BE2C (cell line): ENCODE measurements around the gene ESYT2.

Experiments used
- DNase-seq: peaks from one replicate; pipeline ENCODE4 v3.0.0-alpha.2; 2020
- H3K27me3 ChIP-seq: fragments of 250-450 bp; sonication (Bioruptor Pico); 2 replicates; pipeline ENCODE4 v1.5.1; 2020; ENCODE audit warnings: mild to moderate bottlenecking
- H3K36me3 ChIP-seq: fragments of 250-450 bp; sonication (Bioruptor Pico); 2 replicates; pipeline ENCODE4 v1.5.1; 2020; ENCODE audit warnings: mild to moderate bottlenecking
- H3K4me1 ChIP-seq: fragments of 250-450 bp; sonication (Bioruptor Pico); 2 replicates; pipeline ENCODE4 v1.5.1; 2020
- H3K4me3 ChIP-seq: 2 replicates; pipeline ENCODE4 v1.5.1; 2011; ENCODE audit warnings: low read depth, low read length
- H3K9me3 ChIP-seq: fragments of 250-450 bp; sonication (Bioruptor Pico); 2 replicates; pipeline ENCODE4 v1.5.1; 2020
- CTCF ChIP-seq: IDR thresholded peaks from 2 replicates; pipeline ENCODE4 v1.5.1; 2012; ENCODE audit warnings: mild to moderate bottlenecking, low read depth, low read length

ESYT2 gene

GRCh38 chr7:158766570-158767281 is 62.6 kb downstream of the ESYT2 start:
- no peaks in the 10 kb centered on the region for H3K36me3 ChIP-seq
- no peak for DNase-seq
- TF ChIP-seq CTCF: no peak

GRCh38 chr7:158765020-158765419 is 64.3 kb downstream of the ESYT2 start:
- Histone ChIP-seq H3K27me3 (no peaks in the 10 kb centered on the region), H3K9me3 (no peaks in the 10 kb centered on the region), H3K36me3 (no peaks in the 10 kb centered on the region), H3K4me3 (no peak overlapping the region), H3K4me1 (peaks cover 6% of the 10 kb centered on the region)
- no peak for TF ChIP-seq CTCF
- DNase-seq: no peak

More at GRCh38 chr7:158766570-158767281, 62.6 kb downstream of the ESYT2 start:
- H3K27me3 ChIP-seq: no peaks in the 10 kb centered on the region
- no peaks in the 10 kb centered on the region for H3K9me3 ChIP-seq
- peaks cover 6% of the 10 kb centered on the region for H3K4me1 ChIP-seq
- H3K4me3 ChIP-seq: no peak overlapping the region

GRCh38 chr7:158763454-158764033 is 65.8 kb downstream of the ESYT2 start:
- Histone ChIP-seq H3K9me3 (no peaks in the 10 kb centered on the region), H3K27me3 (no peaks in the 10 kb centered on the region), H3K4me1 (peaks cover 6% of the 10 kb centered on the region), H3K36me3 (no peaks in the 10 kb centered on the region), H3K4me3 (no peak overlapping the region)
- DNase-seq: no peak
- TF ChIP-seq CTCF: no peak

- Histone ChIP-seq H3K36me3 (peaks cover 4% of the 10 kb centered on the region; the same call in 1 of the 2 replicates), H3K4me1 (peaks cover 6% of the 10 kb centered on the region), H3K27me3 (no peaks in the 10 kb centered on the region), H3K4me3 (no peak overlapping the region), H3K9me3 (no peaks in the 10 kb centered on the region)
- TF ChIP-seq CTCF: no peak
- DNase-seq: no peak
Measured at GRCh38 chr7:158761945-158762344, 67.4 kb downstream of the ESYT2 start.

DNA sequence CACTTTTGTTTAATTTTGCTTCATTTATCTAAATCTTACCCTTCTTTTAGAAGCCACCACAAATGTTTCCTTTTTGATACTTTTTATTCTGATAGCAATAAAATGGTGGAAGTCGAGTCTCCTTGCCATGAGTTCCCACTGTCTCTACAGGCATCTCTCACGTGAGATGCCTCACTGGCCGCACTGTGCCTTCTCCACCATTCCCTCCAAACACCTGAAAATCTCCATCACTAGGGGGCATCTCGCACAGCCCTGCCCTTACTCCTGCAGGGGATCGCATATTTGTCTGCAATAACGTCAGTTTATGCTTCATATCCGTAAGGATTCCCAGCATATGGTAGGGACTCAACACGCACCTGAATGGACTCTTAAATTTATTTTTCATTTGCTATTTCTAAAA is 68.4 kb downstream of the ESYT2 start:
- TF ChIP-seq CTCF: peak; percentile 11; the same call in 1 of the 2 replicates
- Histone ChIP-seq H3K4me3 (no peak overlapping the region), H3K4me1 (peaks cover 6% of the 10 kb centered on the region), H3K36me3 (peaks cover 4% of the 10 kb centered on the region; the same call in 1 of the 2 replicates), H3K9me3 (no peaks in the 10 kb centered on the region), H3K27me3 (no peaks in the 10 kb centered on the region)
- no peak for DNase-seq

- no peak for TF ChIP-seq CTCF
- Histone ChIP-seq H3K4me1 (peaks cover 6% of the 10 kb centered on the region), H3K4me3 (no peak overlapping the region), H3K27me3 (no peaks in the 10 kb centered on the region), H3K9me3 (no peaks in the 10 kb centered on the region), H3K36me3 (peaks cover 4% of the 10 kb centered on the region; the same call in 1 of the 2 replicates)
- no peak for DNase-seq
Measured at GRCh38 chr7:158760445-158760764, 68.9 kb downstream of the ESYT2 start.
